Breast epithelium (tissue), 3 donors: ENCODE measurements around the gene PAPPA.

Source experiments
- CTCF ChIP-seq, 3 donors: fragments of 450-650 bp; IDR thresholded peaks; one replicate each; pipeline ENCODE4 v1.5.1; 2016 to 2017; ENCODE audit warnings: antibody characterized with exemption in 3 of 3, mild to moderate bottlenecking in 3 of 3, moderate library complexity in 3 of 3
- POLR2A ChIP-seq: fragments of 450-650 bp; IDR thresholded peaks from one replicate; pipeline ENCODE4 v1.6.1; 2016; ENCODE audit warnings: antibody characterized with exemption, mild to moderate bottlenecking, moderate library complexity

GRCh38 chr9:116153765-116154333 lies at the start of gene PAPPA:
- TF ChIP-seq CTCF (IDR thresholded peaks at IDR 0.05) (no peak), POLR2A (no peak)
